MM.1S (cell line): ENCODE data around the gene BMP3.

Experiments
- DNase-seq: peaks from one replicate; pipeline ENCODE4 v3.0.0-alpha.2; 2015
- H2AFZ ChIP-seq: fragments of 300-600 bp; sonication (generic); 2 replicates; pipeline ENCODE4 v1.6.0; 2016; ENCODE audit warnings: antibody characterized with exemption, low read length
- H3F3A ChIP-seq: fragments of 300-600 bp; sonication (generic); 2 replicates; pipeline ENCODE4 v1.6.1; 2016; ENCODE audit warnings: mild to moderate bottlenecking, antibody characterized with exemption, low read length, moderate library complexity, mixed read lengths; ENCODE audit not compliant: insufficient read depth
- H3K27ac ChIP-seq: fragments of 300-600 bp; sonication (generic); 2 replicates; pipeline ENCODE4 v1.5.1; 2016; ENCODE audit warnings: mild to moderate bottlenecking, low read length
- H3K27me3 ChIP-seq: fragments of 300-600 bp; sonication (generic); replicated peaks from 2 replicates; pipeline ENCODE4 v1.6.0; 2016; ENCODE audit warnings: low read length; ENCODE audit not compliant: insufficient read depth
- H3K36me3 ChIP-seq: fragments of 300-600 bp; sonication (generic); replicated peaks from 2 replicates; pipeline ENCODE4 v1.6.1; 2016; ENCODE audit warnings: mild to moderate bottlenecking, low read length, mixed read lengths; ENCODE audit not compliant: insufficient read depth
- H3K4me1 ChIP-seq: fragments of 300-600 bp; sonication (generic); 2 replicates; pipeline ENCODE4 v1.6.1; 2016; ENCODE audit warnings: low read length, mixed read lengths
- H3K4me2 ChIP-seq: fragments of 300-600 bp; sonication (generic); 2 replicates; pipeline ENCODE4 v1.6.0; 2016; ENCODE audit warnings: low read depth, low read length
- H3K4me3 ChIP-seq: fragments of 300-600 bp; sonication (generic); 2 replicates; pipeline ENCODE4 v1.5.1; 2016; ENCODE audit warnings: low read length, mixed read lengths
- H3K79me2 ChIP-seq: fragments of 300-600 bp; sonication (generic); 2 replicates; pipeline ENCODE4 v1.6.1; 2016; ENCODE audit warnings: mixed run types, low read length, mixed read lengths
- H3K9ac ChIP-seq: fragments of 300-600 bp; sonication (generic); 2 replicates; pipeline ENCODE4 v1.6.1; 2016; ENCODE audit warnings: low read length, mixed read lengths
- H3K9me2 ChIP-seq: fragments of 300-600 bp; sonication (generic); replicated peaks from 2 replicates; pipeline ENCODE4 v1.6.1; 2016; ENCODE audit warnings: mild to moderate bottlenecking, low read length, mixed read lengths; ENCODE audit not compliant: insufficient read depth
- H3K9me3 ChIP-seq: fragments of 300-600 bp; sonication (generic); replicated peaks from 2 replicates; pipeline ENCODE4 v1.6.1; 2016; ENCODE audit warnings: mild to moderate bottlenecking, low read length, mixed read lengths; ENCODE audit not compliant: insufficient read depth
- H4K20me1 ChIP-seq: fragments of 300-600 bp; sonication (generic); 2 replicates; pipeline ENCODE4 v1.6.1; 2016; ENCODE audit warnings: mild to moderate bottlenecking, low read length, moderate library complexity, mixed read lengths; ENCODE audit not compliant: insufficient read depth
- CTCF ChIP-seq: fragments of 300-600 bp; sonication (generic); IDR thresholded peaks from 2 replicates; pipeline ENCODE4 v1.5.1; 2016; ENCODE audit warnings: antibody characterized with exemption, low read length, mixed read lengths
- EZH2 ChIP-seq: fragments of 300-600 bp; sonication (generic); optimal IDR thresholded peaks from 2 replicates; pipeline ENCODE3; 2017; ENCODE audit warnings: low read depth, mild to moderate bottlenecking, antibody characterized with exemption, low read length, mixed read lengths
- EZH2phosphoT487 ChIP-seq: fragments of 300-600 bp; sonication (generic); IDR thresholded peaks from 2 replicates; pipeline ENCODE4 v1.6.1; 2018; ENCODE audit warnings: antibody characterized with exemption, low read length

The BMP3 gene

GRCh38 chr4:81060587-81061343 is 30.3 kb downstream of the BMP3 start:
- Histone ChIP-seq H3K4me3 (no peak overlapping the region), H3K27me3 (peaks cover 55% of the 10 kb centered on the region), H3K9me3 (no peaks in the 10 kb centered on the region), H3F3A (no peaks in the 10 kb centered on the region), H3K4me1 (no peaks in the 10 kb centered on the region), H3K36me3 (no peaks in the 10 kb centered on the region), H3K4me2 (no peak overlapping the region), H3K27ac (no peak overlapping the region), H3K79me2 (no peaks in the 10 kb centered on the region), H4K20me1 (no peaks in the 10 kb centered on the region), H3K9ac (no peak overlapping the region), H2AFZ (no peak overlapping the region), H3K9me2 (no peaks in the 10 kb centered on the region)
- no peak for DNase-seq
- no peak for TF ChIP-seq CTCF
- TF ChIP-seq EZH2: no peak
- TF ChIP-seq EZH2phosphoT487: no peak

- no peak overlapping the region for H3K4me2 ChIP-seq
- H3K79me2 ChIP-seq: no peaks in the 10 kb centered on the region
- H3K27ac ChIP-seq: no peak overlapping the region
- no peaks in the 10 kb centered on the region for H3K9me2 ChIP-seq
- TF ChIP-seq EZH2 (no peak), EZH2phosphoT487 (no peak), CTCF (no peak)
- no peaks in the 10 kb centered on the region for H3K4me1 ChIP-seq
- no peak for DNase-seq
- no peak overlapping the region for H3K4me3 ChIP-seq
- no peak overlapping the region for H2AFZ ChIP-seq
- no peak overlapping the region for H3K9ac ChIP-seq
- H3F3A ChIP-seq: no peaks in the 10 kb centered on the region
- H3K27me3 ChIP-seq: peaks cover 50% of the 10 kb centered on the region
- no peaks in the 10 kb centered on the region for H3K36me3 ChIP-seq
- no peaks in the 10 kb centered on the region for H3K9me3 ChIP-seq
- no peaks in the 10 kb centered on the region for H4K20me1 ChIP-seq
Measured at GRCh38 chr4:81061344-81061730, 30.8 kb downstream of the BMP3 start.

GRCh38 chr4:81062001-81062400 is 31.5 kb downstream of the BMP3 start:
- Histone ChIP-seq H3K4me3 (no peak overlapping the region), H3F3A (no peaks in the 10 kb centered on the region), H2AFZ (no peak overlapping the region), H3K27ac (no peak overlapping the region), H3K27me3 (peaks cover 43% of the 10 kb centered on the region), H3K9me3 (no peaks in the 10 kb centered on the region), H3K4me2 (no peak overlapping the region), H3K9ac (no peak overlapping the region), H4K20me1 (no peaks in the 10 kb centered on the region), H3K4me1 (no peaks in the 10 kb centered on the region), H3K79me2 (no peaks in the 10 kb centered on the region), H3K36me3 (no peaks in the 10 kb centered on the region), H3K9me2 (no peaks in the 10 kb centered on the region)
- DNase-seq: no peak
- no peak for TF ChIP-seq CTCF
